ENCODE measurements around the gene DCUN1D2. TPM values are rescaled to one million over a fixed set of nuclear protein-coding genes. Genes with fewer than 3 reads are reported as not detected.

Gene DCUN1D2
- total and polyA plus RNA-seq, 2 donors from 2014 or later = 7.6 to 19.5 TPM

DNA sequence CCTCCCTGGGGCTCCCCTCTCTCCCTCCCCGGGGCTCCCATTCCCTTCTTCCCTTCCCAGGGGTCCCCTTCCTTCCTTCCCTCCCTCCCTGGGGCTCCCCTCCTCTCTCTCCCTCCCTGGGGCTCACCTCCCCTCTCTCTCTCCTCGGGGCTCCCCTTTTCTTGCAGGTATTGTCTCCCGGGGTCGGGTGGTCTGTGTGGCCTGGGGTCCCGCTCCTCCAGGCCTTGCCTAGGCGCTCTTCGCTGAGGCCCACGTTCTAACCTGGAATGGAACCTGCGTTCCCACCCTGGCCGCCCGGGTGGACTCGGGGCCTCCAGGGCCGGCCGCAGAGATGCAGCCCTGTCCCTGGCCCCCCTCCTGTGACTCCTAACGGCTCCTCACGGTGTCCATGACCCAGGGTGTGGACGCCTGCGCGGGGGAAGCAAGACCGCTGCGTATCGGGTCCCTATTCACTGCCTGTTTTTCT is 940 bp upstream of the DCUN1D2 start:
- Histone ChIP-seq H3K4me1 (ENCODE audit: control insufficient read depth in 2 of 3, insufficient read depth in 2 of 3, low read depth in 1 of 3, low read length in 3 of 3) (peaks cover 0 to 13% (median 6%) of the 10 kb centered on the region in 3 donors), H3K36me3 (ENCODE audit: control insufficient read depth in 2 of 3, insufficient read depth in 3 of 3, low read length in 3 of 3) (peaks cover 0 to 7% (median 2%) of the 10 kb centered on the region in 3 donors), H3K9me3 (ENCODE audit: control insufficient read depth in 2 of 3, insufficient read depth in 1 of 3, low read length in 3 of 3) (no peaks in the 10 kb centered on the region), H3K27ac (ENCODE audit: low read depth in 2 of 2, low read length in 2 of 2) (peak overlapping the region; percentile 38 to 47), H3K9ac (ENCODE audit: low read length in 3 of 3) (peak overlapping the region; percentile 31 to 71 (median 62)), H3K4me3 (ENCODE audit: low read length in 3 of 3) (peak overlapping the region; percentile 41 to 72 (median 59)), H3K27me3 (ENCODE audit: control insufficient read depth, insufficient read depth, low read length) (no peaks in the 10 kb centered on the region)
- TF ChIP-seq, protein P1, sequence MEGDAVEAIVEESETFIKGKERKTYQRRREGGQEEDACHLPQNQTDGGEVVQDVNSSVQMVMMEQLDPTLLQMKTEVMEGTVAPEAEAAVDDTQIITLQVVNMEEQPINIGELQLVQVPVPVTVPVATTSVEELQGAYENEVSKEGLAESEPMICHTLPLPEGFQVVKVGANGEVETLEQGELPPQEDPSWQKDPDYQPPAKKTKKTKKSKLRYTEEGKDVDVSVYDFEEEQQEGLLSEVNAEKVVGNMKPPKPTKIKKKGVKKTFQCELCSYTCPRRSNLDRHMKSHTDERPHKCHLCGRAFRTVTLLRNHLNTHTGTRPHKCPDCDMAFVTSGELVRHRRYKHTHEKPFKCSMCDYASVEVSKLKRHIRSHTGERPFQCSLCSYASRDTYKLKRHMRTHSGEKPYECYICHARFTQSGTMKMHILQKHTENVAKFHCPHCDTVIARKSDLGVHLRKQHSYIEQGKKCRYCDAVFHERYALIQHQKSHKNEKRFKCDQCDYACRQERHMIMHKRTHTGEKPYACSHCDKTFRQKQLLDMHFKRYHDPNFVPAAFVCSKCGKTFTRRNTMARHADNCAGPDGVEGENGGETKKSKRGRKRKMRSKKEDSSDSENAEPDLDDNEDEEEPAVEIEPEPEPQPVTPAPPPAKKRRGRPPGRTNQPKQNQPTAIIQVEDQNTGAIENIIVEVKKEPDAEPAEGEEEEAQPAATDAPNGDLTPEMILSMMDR (IDR thresholded peaks at IDR 0.05; ENCODE audit: borderline replicate concordance, extremely low read depth, insufficient read depth) = no peak
- FAIRE-seq (no peak), DNase-seq (peak in 4 of 5 donors; percentile 47 to 83 (median 74))
- intact Hi-C loops (cut with DNase I) = no loop called here

- FAIRE-seq (no peak), DNase-seq (peak; percentile 69 to 82 (median 80))
- H3K27ac ChIP-seq (ENCODE audit: low read depth in 2 of 2, low read length in 2 of 2) = peak overlapping the region; percentile 47 to 49
- H3K9me3 ChIP-seq (ENCODE audit: control insufficient read depth in 2 of 3, insufficient read depth in 1 of 3, low read length in 3 of 3) = no peaks in the 10 kb centered on the region
- peak overlapping the region; percentile 57 to 80 (median 78) for H3K4me3 ChIP-seq (ENCODE audit: low read length in 3 of 3)
- intact Hi-C loops (cut with DNase I) = no loop called here
- peaks cover 0 to 13% (median 6%) of the 10 kb centered on the region in 3 donors for H3K4me1 ChIP-seq (ENCODE audit: control insufficient read depth in 2 of 3, insufficient read depth in 2 of 3, low read depth in 1 of 3, low read length in 3 of 3)
- H3K9ac ChIP-seq (ENCODE audit: low read length in 3 of 3) = peak overlapping the region; percentile 29 to 68 (median 51)
- H3K27me3 ChIP-seq (ENCODE audit: control insufficient read depth, insufficient read depth, low read length) = no peaks in the 10 kb centered on the region
- no peaks in the 10 kb centered on the region for H3K36me3 ChIP-seq (ENCODE audit: control insufficient read depth in 2 of 3, insufficient read depth in 3 of 3, low read length in 3 of 3)
- TF ChIP-seq, protein P1 (IDR thresholded peaks at IDR 0.05; ENCODE audit: borderline replicate concordance, extremely low read depth, insufficient read depth) = no peak
These were observed 689 bp downstream of the DCUN1D2 start for GRCh38 chr13:113489549-113490495.

DNA sequence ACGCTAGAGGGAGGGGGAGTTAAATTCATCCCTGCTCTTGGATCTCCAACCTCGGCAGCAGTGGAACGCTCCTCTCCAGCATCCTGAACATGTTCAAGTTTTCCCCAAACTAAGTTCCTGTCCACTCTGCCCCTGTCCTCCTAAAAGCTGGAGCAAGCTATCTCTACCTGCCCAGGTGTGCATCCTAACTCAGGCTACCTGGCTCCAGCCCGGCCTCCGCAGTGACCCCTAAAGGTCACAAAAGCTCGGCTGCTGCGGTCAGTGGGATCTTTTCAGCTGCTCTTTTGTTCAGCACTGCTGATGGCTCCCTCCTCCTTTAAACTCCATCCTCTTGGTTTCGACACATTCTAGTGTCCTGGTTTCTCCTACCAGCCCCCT is 1.4 kb downstream of the DCUN1D2 start:
- no peaks in the 10 kb centered on the region for H3K27me3 ChIP-seq (ENCODE audit: control insufficient read depth, insufficient read depth, low read length)
- FAIRE-seq = no peak
- H3K27ac ChIP-seq (ENCODE audit: low read depth in 2 of 2, low read length in 2 of 2) = no peak overlapping the region
- H3K4me1 ChIP-seq (ENCODE audit: control insufficient read depth in 2 of 3, insufficient read depth in 2 of 3, low read depth in 1 of 3, low read length in 3 of 3) = peaks cover 0 to 13% (median 10%) of the 10 kb centered on the region in 3 donors
- peak in 1 of 5 donors; percentile 69 for DNase-seq
- TF ChIP-seq, protein P1 (IDR thresholded peaks at IDR 0.05; ENCODE audit: borderline replicate concordance, extremely low read depth, insufficient read depth) = peak; percentile 9
- no peaks in the 10 kb centered on the region for H3K36me3 ChIP-seq (ENCODE audit: control insufficient read depth in 2 of 3, insufficient read depth in 3 of 3, low read length in 3 of 3)
- H3K4me3 ChIP-seq (ENCODE audit: low read length in 3 of 3) = peak overlapping the region; percentile 57 to 80 (median 78)
- intact Hi-C loops (cut with DNase I) = no loop called here
- no peaks in the 10 kb centered on the region for H3K9me3 ChIP-seq (ENCODE audit: control insufficient read depth in 2 of 3, insufficient read depth in 1 of 3, low read length in 3 of 3)
- H3K9ac ChIP-seq (ENCODE audit: low read length in 3 of 3) = peak overlapping the region in 2 of 3 donors; percentile 51 to 68
